LNCaP clone FGC (cell line): ENCODE results near the gene CACNA2D2.

Experiments
- DNase-seq: peaks from one replicate; pipeline ENCODE4 v3.0.0-alpha.2; 2011; ENCODE audit warnings: low read depth
- H3K4me3 ChIP-seq: 2 replicates; pipeline ENCODE4 v1.5.1; 2011; ENCODE audit warnings: mild to moderate bottlenecking, low read depth, low read length, control low read depth
- TF ChIP-seq, protein P1 (sequence below): IDR thresholded peaks from 2 replicates; pipeline ENCODE4 v1.5.1; 2012; ENCODE audit warnings: mild to moderate bottlenecking; ENCODE audit not compliant: control insufficient read depth, insufficient read depth; ENCODE audit errors: extremely low read depth

Gene CACNA2D2

DNA sequence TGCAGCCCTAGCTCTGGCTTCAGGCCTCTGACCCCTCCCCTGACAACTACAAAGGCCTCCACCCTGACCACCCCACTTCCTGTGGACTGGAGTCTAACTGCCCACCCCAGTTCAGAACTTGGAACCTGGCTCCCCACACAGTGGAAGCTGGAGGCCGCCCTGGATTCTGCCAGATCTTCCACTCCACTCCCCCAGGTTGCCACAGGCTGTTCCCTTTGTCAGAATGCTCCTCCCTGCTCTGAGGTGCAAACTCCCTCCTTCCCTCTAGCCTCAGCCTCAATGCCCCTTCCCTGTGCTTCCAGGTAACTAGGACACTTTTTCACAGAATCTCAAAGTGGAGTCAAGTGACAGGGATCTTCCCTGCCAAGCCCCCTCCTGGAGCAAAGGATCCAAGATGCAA lies 81.3 kb downstream of the CACNA2D2 start:
- no peak for DNase-seq
- H3K4me3 ChIP-seq: no peak overlapping the region
- TF ChIP-seq, protein P1, sequence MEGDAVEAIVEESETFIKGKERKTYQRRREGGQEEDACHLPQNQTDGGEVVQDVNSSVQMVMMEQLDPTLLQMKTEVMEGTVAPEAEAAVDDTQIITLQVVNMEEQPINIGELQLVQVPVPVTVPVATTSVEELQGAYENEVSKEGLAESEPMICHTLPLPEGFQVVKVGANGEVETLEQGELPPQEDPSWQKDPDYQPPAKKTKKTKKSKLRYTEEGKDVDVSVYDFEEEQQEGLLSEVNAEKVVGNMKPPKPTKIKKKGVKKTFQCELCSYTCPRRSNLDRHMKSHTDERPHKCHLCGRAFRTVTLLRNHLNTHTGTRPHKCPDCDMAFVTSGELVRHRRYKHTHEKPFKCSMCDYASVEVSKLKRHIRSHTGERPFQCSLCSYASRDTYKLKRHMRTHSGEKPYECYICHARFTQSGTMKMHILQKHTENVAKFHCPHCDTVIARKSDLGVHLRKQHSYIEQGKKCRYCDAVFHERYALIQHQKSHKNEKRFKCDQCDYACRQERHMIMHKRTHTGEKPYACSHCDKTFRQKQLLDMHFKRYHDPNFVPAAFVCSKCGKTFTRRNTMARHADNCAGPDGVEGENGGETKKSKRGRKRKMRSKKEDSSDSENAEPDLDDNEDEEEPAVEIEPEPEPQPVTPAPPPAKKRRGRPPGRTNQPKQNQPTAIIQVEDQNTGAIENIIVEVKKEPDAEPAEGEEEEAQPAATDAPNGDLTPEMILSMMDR: no peak

- TF ChIP-seq, protein P1: no peak
- no peak for DNase-seq
- H3K4me3 ChIP-seq: no peak overlapping the region
Observed at GRCh38 chr3:50419595-50420370, 83.7 kb downstream of the CACNA2D2 start.

DNA sequence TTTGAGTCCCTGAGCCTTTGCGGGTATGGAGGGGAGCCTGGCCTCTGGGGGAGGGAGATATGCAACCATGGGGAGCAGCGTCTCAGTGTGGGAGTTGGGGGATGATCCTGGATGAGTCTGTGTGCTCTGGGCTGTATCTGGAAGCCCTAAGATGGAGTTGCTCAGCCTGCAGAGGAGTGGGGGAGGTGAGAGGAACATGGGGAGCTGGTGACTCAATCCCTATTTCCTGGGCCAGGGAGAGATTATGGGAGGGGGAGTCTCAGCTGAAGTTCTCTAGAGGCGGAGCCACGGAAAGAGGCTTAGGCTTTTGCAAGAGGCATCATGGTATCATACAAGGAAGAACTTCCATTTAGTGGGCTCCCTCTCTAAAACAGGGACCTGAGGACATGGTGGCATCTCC lies 84.6 kb downstream of the CACNA2D2 start:
- no peak for DNase-seq
- TF ChIP-seq, protein P1: no peak

DNA sequence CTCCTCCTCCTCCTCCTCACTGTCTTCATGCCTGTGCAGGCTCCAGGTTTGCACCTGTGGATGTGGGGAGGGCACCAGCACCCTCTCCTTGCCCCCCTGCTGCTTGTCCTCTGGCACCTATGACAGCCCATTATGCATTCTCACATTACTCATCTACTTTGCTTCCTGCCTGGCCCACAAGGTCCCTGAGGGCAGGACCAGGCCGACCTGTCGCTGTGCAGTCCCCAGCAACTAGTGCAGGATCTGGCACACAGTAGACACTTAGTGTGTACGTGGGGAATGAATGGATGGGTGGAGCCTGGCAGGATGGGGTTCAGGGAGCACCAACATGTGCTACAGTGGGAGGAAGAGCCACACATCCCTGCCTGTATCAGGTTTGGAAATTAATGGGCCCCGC lies 85.8 kb downstream of the CACNA2D2 start:
- TF ChIP-seq, protein P1: no peak
- H3K4me3 ChIP-seq: no peak overlapping the region
- no peak for DNase-seq

More for the DNA sequence above, 84.6 kb downstream of the CACNA2D2 start:
- H3K4me3 ChIP-seq: no peak overlapping the region

GRCh38 chr3:50416736-50417636 lies 86.4 kb downstream of the CACNA2D2 start:
- TF ChIP-seq, protein P1: no peak
- DNase-seq: no peak

DNA sequence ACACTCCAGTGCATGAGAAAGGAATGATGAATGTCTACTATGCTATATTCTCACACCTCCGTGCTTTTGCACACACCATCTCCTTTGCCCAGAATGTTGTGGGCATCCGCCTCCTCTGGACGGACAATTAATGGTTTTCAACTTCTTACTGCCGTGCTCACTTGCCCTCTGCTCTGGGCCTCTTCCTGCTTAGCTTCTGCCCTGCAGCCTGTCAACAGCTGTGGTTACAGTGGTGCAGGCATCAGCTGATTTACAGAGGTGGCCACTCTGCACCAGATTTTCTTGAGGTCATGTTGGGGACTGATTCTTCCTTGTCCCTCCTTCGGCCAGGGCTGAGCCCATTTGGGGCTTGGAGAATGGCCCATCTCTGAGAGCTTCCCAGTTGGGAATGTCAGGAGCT lies 87.6 kb downstream of the CACNA2D2 start:
- H3K4me3 ChIP-seq: no peak overlapping the region
- DNase-seq: no peak
- TF ChIP-seq, protein P1: no peak

More at GRCh38 chr3:50416736-50417636, 86.4 kb downstream of the CACNA2D2 start:
- no peak overlapping the region for H3K4me3 ChIP-seq
